GM11168 (cell line): ENCODE measurements around the gene DUSP6.

ENCODE experiments used
- in situ Hi-C: fragments of 300-500 bp; cut with MboI; formaldehyde crosslinking; loops from one replicate; pipeline ENCODE4 v1.12.0; 2022; ENCODE audit warnings: low sequenced_read_pairs; ENCODE audit not compliant: unreplicated experiment

Gene DUSP6

DNA sequence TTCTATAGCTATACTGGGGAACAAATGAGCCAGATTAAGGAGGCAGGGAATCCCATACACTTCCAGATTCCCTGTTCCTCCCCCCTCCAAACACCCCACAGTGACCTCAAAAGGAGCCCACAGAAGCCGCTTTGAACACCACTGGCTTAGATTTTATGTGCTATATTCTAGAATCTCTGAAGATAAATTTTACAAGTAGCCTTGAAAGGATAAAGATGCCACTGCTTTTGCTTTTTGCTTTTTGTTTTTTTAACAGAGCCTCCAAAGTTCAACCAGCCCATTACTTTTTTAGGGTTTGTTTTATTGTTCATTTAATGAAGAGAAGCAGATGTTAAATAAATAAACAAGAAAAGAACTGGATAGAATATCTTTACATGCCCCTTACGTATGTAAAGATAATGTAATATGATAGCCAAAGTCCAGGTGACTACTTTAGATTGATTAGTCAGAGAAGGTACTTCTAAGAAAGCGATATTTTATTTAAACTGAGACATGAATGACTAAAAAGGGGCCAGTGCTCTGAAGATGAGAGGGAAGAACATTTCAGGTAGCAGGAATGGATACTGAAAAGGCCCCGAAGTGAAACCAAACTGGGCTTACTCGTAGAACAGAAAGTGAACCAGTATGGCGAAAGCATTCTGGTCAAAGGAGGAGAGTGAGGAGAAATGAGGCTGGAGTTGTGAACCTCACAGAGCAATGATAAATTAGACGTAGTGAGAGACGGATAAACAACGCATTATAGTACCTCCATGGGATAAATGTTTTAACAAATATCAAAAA lies 44.6 kb downstream of the DUSP6 start:
- in situ Hi-C loops, result no loop called here

DNA sequence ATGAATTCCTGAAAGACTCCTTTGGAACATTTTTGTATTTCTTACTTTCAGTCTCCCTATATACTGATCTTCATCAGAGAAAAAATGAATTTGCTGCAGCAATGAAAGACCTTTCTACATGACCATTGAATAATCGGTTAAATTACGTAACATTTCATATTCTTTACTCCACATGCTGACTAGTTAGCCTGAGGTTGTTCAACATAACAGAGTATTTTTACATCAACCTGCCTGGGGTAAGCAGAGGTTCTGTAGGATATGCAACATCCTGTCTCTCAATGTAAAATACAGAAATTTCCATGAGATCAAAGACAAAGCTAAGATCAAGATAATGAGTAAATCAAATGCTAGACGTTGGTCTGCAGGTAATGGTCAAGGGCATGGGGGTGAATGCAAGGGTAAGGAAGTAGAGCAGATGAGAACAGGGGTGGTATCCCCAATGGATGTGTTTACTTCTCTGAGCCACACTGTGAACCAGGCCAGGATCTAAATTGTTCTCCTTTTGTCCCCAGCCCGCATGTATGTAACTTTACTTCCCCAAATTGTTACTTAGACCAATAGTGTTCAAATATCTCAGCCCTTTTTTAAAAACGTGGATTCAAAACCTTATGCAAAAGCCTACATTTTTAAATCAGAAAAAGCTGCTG lies 45.4 kb downstream of the DUSP6 start:
- in situ Hi-C loops, result no loop called here

DNA sequence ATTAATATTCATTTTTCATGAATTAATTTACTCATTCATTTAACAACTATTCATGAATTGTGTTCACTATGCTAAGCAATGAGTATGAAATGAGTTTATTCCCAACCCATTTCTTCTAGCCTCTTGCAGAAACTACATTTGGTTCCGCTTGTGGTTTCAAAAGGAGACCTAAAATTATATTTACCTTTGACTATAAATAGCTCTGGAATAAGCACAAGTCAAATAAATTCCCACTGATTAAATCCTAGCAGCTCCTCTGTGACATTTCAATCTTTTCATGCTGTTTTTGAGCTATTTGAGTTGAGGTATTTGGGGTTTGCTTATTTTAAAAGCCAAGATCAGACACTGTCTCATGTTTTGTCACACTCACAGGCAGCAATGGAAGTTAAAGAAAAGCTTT lies 46.9 kb downstream of the DUSP6 start:
- in situ Hi-C loops, result no loop called here

DNA sequence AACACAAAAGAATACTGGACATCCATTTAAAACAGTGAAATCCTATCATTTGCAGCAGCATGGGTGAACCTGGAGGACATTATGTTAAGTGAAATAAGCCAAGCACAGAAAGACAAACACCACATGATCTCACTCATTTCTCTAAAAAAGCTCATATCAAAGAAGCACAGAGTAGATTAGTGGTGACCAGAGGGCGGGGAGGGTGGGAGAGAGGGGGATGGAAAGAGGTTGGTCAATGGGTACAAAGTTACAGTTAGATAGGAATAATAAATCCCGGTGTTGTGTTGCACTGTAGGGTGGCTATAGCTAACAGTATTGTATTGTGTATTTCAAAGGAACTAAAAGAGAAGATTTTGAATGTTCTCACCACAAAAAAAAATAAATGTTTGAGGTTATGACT lies 52.4 kb downstream of the DUSP6 start:
- in situ Hi-C loops, result no loop called here

DNA sequence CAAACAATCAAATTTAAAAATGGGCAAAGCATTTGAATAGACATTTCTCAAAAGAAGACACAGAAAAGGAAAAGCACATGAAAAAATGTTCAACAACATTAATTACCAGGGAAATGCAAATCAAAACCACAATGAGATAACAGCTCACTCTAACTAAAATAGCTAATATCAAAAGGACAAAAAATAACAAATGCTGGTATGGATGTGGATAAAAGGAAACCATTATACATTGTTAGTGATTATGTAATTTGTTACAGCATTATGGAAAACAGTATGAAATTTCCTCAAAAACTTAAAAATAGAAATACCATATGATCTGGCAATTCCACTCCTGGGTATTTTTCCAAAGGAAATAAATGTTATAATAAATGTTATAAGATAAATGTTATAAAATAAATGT lies 52.9 kb downstream of the DUSP6 start:
- in situ Hi-C loops, result no loop called here
